SH-SY5Y (cell line): Measurements from ENCODE around the gene FBXL17.

ENCODE experiments used
- GATA2 ChIP-seq: IDR thresholded peaks from 2 replicates; pipeline ENCODE4 v1.6.1; 2011; ENCODE audit warnings: mild to moderate bottlenecking, low read depth, low read length
- GATA3 ChIP-seq: IDR thresholded peaks from 2 replicates; pipeline ENCODE4 v1.6.1; 2011; ENCODE audit warnings: low read depth, mild to moderate bottlenecking, low read length, moderate library complexity

DNA sequence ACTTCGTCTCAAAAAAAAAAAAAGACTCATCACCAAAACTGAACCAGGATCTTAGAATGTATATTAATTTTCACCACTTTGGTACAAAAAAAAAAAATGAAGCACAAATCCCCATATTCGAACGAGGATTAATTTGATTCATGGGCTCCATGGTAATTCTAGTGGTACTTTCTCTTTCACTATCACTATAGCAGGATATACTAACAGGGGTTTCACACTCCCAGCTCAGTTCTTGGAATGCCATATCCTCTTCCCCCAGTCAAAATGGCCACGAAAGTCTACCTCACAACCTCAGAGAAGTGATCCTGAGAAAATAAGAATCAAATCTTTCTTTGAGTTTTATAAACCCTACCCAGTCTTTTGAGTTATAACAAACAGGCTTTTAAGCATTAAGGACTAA, 235.7 kb downstream of the FBXL17 start:
- TF ChIP-seq GATA2 (no peak), GATA3 (no peak)
